ENCODE results near the gene SAMD1. TPM values are rescaled to one million over a fixed set of nuclear protein-coding genes. Genes with fewer than 3 reads are reported as not detected.

Gene SAMD1
- total and polyA plus RNA-seq, 9 of the 15 experiments (the other 6 are each of a cell fraction or from before 2014, with no cell fraction given) = 2.9 to 96.0 (median 43.5) TPM

DNA sequence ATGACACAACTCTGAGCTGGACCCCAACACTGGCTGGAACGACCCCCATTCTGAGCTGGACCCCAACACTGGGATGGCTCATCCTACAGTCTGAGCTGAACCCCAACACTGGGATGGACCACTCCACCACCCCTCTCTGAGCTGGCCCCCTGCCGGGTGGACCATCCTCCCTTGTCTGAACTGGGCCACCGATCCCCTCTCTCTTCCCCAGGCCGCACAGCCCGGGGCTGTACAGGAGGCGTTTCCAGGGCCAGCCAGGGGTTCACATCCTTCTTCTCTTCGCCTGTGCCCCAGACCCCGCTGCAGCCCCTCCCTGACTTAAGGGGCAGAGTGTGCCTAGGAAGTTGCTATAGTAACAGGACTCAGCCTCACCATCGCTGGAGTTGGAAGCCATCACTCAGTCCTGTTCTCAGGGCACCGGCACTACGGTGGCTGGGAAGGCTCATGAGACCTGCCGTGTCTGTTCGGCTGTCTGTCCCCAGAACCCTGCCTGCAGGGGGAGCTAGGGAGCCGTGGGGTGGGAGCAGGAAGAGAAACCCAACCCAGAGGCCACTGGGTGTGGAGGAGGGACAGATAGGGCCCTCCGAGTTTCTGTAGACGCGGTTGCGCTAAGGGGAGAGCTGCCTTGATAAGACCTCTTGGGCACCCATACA is 23.3 kb upstream of the SAMD1 start (continued):
- TF ChIP-seq, protein P1, sequence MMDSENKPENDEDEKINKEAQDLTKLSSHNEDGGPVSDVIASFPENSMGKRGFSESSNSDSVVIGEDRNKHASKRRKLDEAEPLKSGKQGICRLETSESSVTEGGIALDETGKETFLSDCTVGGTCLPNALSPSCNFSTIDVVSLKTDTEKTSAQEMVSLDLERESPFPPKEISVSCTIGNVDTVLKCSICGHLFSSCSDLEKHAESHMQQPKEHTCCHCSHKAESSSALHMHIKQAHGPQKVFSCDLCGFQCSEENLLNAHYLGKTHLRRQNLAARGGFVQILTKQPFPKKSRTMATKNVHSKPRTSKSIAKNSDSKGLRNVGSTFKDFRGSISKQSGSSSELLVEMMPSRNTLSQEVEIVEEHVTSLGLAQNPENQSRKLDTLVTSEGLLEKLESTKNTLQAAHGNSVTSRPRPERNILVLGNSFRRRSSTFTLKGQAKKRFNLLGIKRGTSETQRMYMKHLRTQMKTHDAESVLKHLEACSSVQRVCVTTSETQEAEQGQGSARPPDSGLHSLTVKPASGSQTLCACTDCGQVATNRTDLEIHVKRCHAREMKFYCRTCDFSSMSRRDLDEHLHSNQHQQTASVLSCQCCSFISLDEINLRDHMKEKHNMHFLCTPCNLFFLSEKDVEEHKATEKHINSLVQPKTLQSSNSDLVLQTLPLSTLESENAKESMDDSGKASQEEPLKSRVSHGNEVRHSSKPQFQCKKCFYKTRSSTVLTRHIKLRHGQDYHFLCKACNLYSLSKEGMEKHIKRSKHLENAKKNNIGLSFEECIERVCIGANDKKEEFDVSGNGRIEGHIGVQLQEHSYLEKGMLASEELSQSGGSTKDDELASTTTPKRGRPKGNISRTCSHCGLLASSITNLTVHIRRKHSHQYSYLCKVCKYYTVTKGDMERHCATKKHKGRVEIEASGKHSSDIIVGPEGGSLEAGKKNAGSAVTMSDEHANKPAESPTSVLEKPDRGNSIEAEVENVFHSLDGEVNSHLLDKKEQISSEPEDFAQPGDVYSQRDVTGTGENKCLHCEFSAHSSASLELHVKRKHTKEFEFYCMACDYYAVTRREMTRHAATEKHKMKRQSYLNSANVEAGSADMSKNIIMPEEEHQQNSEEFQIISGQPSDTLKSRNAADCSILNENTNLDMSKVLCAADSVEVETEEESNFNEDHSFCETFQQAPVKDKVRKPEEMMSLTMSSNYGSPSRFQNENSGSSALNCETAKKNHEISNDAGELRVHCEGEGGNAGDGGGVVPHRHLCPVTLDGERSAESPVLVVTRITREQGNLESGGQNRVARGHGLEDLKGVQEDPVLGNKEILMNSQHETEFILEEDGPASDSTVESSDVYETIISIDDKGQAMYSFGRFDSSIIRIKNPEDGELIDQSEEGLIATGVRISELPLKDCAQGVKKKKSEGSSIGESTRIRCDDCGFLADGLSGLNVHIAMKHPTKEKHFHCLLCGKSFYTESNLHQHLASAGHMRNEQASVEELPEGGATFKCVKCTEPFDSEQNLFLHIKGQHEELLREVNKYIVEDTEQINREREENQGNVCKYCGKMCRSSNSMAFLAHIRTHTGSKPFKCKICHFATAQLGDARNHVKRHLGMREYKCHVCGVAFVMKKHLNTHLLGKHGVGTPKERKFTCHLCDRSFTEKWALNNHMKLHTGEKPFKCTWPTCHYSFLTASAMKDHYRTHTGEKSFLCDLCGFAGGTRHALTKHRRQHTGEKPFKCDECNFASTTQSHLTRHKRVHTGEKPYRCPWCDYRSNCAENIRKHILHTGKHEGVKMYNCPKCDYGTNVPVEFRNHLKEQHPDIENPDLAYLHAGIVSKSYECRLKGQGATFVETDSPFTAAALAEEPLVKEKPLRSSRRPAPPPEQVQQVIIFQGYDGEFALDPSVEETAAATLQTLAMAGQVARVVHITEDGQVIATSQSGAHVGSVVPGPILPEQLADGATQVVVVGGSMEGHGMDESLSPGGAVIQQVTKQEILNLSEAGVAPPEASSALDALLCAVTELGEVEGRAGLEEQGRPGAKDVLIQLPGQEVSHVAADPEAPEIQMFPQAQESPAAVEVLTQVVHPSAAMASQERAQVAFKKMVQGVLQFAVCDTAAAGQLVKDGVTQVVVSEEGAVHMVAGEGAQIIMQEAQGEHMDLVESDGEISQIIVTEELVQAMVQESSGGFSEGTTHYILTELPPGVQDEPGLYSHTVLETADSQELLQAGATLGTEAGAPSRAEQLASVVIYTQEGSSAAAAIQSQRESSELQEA (IDR thresholded peaks at IDR 0.05; ENCODE audit: low read depth) = peak; percentile 96
- TF ChIP-seq, protein P2, sequence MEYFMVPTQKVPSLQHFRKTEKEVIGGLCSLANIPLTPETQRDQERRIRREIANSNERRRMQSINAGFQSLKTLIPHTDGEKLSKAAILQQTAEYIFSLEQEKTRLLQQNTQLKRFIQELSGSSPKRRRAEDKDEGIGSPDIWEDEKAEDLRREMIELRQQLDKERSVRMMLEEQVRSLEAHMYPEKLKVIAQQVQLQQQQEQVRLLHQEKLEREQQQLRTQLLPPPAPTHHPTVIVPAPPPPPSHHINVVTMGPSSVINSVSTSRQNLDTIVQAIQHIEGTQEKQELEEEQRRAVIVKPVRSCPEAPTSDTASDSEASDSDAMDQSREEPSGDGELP (CRISPR knock-in tag; IDR thresholded peaks at IDR 0.05; ENCODE audit: borderline replicate concordance) = peak; percentile 85
- peak; percentile 50; the same call in 1 of the 2 replicates for TF ChIP-seq EP400 (IDR thresholded peaks at IDR 0.05)
- TF ChIP-seq, protein P3, sequence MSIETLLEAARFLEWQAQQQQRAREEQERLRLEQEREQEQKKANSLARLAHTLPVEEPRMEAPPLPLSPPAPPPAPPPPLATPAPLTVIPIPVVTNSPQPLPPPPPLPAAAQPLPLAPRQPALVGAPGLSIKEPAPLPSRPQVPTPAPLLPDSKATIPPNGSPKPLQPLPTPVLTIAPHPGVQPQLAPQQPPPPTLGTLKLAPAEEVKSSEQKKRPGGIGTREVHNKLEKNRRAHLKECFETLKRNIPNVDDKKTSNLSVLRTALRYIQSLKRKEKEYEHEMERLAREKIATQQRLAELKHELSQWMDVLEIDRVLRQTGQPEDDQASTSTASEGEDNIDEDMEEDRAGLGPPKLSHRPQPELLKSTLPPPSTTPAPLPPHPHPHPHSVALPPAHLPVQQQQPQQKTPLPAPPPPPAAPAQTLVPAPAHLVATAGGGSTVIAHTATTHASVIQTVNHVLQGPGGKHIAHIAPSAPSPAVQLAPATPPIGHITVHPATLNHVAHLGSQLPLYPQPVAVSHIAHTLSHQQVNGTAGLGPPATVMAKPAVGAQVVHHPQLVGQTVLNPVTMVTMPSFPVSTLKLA (conservative IDR thresholded peaks at IDR 0.05) = peak in 1 of 2 experiments; percentile 43; a peak in 1 of 4 replicates
- no peak for TF ChIP-seq POLR2A (conservative IDR thresholded peaks at IDR 0.05)
- TF ChIP-seq, protein P4, sequence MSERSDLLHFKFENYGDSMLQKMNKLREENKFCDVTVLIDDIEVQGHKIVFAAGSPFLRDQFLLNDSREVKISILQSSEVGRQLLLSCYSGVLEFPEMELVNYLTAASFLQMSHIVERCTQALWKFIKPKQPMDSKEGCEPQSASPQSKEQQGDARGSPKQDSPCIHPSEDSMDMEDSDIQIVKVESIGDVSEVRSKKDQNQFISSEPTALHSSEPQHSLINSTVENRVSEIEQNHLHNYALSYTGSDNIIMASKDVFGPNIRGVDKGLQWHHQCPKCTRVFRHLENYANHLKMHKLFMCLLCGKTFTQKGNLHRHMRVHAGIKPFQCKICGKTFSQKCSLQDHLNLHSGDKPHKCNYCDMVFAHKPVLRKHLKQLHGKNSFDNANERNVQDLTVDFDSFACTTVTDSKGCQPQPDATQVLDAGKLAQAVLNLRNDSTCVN (CRISPR knock-in tag; IDR thresholded peaks at IDR 0.05) = no peak
- TF ChIP-seq BDP1 (IDR thresholded peaks at IDR 0.05; ENCODE audit: insufficient read depth, insufficient read length) = no peak
- no peak for TF ChIP-seq SREBF2 (CRISPR knock-in tag; IDR thresholded peaks at IDR 0.05)
- no peak for TF ChIP-seq ZBTB1 (CRISPR knock-in tag; IDR thresholded peaks at IDR 0.05; ENCODE audit: borderline replicate concordance, low read depth)
- no peak for TF ChIP-seq ZFP1 (CRISPR knock-in tag; IDR thresholded peaks at IDR 0.05)
- TF ChIP-seq ZKSCAN1 (IDR thresholded peaks at IDR 0.05; ENCODE audit: low read depth, low read length) = 0 out of 2 replicates have a peak, but pooled peaks have one; percentile 49
- TF ChIP-seq ZNF75A (CRISPR knock-in tag; IDR thresholded peaks at IDR 0.05) = no peak
- TF ChIP-seq, protein P5, sequence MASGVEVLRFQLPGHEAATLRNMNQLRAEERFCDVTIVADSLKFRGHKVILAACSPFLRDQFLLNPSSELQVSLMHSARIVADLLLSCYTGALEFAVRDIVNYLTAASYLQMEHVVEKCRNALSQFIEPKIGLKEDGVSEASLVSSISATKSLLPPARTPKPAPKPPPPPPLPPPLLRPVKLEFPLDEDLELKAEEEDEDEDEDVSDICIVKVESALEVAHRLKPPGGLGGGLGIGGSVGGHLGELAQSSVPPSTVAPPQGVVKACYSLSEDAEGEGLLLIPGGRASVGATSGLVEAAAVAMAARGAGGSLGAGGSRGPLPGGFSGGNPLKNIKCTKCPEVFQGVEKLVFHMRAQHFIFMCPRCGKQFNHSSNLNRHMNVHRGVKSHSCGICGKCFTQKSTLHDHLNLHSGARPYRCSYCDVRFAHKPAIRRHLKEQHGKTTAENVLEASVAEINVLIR (CRISPR knock-in tag; IDR thresholded peaks at IDR 0.05) = no peak
